Globus pallidus (tissue), 1 donor: ENCODE results near the gene SETD4.
A peak's percentile ranks its signal among the peaks of the same experiment; 100 is the strongest.

Experiments
- DNase-seq: peaks from one replicate; pipeline ENCODE4 v3.0.0-alpha.2; 2015; ENCODE audit warnings: low spot score

Gene SETD4

GRCh38 chr21:36005018-36005417 is 55.3 kb downstream of the SETD4 start:
- DNase-seq, result no peak

GRCh38 chr21:36004441-36004840 is 55.9 kb downstream of the SETD4 start:
- DNase-seq, result no peak

- DNase-seq, result no peak
Observed at GRCh38 chr21:36003776-36004175, 56.5 kb downstream of the SETD4 start.

- DNase-seq, result no peak
Observed at GRCh38 chr21:35996217-35996616, 64.1 kb downstream of the SETD4 start.

GRCh38 chr21:35995522-35996088 is 64.7 kb downstream of the SETD4 start:
- DNase-seq, result no peak

GRCh38 chr21:35994613-35995012 is 65.7 kb downstream of the SETD4 start:
- no peak for DNase-seq

GRCh38 chr21:35993875-35994490 is 66.3 kb downstream of the SETD4 start:
- no peak for DNase-seq

GRCh38 chr21:35991131-35991530 is 69.2 kb downstream of the SETD4 start:
- no peak for DNase-seq

GRCh38 chr21:35990609-35991008 is 69.7 kb downstream of the SETD4 start:
- no peak for DNase-seq

- peak; percentile 2 for DNase-seq
Observed at GRCh38 chr21:35989138-35989735, 71.1 kb downstream of the SETD4 start.

- no peak for DNase-seq
Observed at GRCh38 chr21:35988416-35989137, 71.7 kb downstream of the SETD4 start.

- no peak for DNase-seq
Observed at GRCh38 chr21:35987475-35987874, 72.9 kb downstream of the SETD4 start.

GRCh38 chr21:35984654-35985361 is 75.5 kb downstream of the SETD4 start:
- DNase-seq, result no peak
